ENCODE results near the gene ZBED2.

DNA sequence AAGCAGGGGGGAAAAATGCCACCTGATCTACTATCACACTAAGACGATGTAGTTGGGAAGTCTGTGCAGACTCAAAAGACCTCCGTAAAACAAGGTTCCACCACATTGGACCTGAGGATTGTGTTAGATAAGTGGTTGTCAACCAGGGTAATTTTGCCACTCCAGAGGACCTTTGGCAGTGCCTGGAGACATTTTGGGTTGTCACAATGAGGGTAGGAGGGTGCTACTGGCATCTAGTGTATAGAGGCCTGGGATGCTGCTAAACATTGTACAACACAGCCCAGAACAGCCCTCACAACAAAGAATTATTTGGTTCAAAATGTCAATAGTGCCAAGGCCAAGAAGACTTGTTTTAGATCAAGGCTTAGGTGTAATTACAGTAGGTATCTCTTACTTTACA, 14.6 kb upstream of the ZBED2 start:
- TF ChIP-seq, protein P1, sequence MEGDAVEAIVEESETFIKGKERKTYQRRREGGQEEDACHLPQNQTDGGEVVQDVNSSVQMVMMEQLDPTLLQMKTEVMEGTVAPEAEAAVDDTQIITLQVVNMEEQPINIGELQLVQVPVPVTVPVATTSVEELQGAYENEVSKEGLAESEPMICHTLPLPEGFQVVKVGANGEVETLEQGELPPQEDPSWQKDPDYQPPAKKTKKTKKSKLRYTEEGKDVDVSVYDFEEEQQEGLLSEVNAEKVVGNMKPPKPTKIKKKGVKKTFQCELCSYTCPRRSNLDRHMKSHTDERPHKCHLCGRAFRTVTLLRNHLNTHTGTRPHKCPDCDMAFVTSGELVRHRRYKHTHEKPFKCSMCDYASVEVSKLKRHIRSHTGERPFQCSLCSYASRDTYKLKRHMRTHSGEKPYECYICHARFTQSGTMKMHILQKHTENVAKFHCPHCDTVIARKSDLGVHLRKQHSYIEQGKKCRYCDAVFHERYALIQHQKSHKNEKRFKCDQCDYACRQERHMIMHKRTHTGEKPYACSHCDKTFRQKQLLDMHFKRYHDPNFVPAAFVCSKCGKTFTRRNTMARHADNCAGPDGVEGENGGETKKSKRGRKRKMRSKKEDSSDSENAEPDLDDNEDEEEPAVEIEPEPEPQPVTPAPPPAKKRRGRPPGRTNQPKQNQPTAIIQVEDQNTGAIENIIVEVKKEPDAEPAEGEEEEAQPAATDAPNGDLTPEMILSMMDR (IDR thresholded peaks at IDR 0.05): no peak
- TF ChIP-seq POLR2A (IDR thresholded peaks at IDR 0.05): no peak
